GM21390 (cell line): ENCODE data around the gene SHH.

ENCODE experiments used
- ATAC-seq: cut with Tn5 transposase; IDR thresholded peaks from one replicate; pipeline ENCODE4 v1.9.1; 2021; ENCODE audit not compliant: unreplicated experiment

The SHH gene

DNA sequence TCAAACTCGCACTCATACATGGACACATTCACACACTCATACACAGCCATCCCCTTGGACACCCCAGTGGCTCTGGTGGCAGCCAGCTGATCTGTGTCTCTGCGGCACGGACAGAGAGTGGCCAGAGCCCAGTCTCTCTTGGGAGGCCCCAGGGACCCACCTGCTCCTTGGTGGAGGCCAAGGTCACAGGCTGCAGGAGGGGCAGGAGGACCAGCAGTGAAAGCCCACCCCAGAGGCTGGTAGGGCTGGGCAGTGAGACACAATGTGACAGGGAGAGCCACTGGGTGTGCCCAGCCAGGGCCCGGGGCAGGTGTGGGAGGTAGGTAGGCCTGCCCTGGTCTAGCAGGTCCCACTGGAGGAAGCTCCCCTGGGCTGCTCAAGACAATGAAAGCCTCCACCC, 18.5 kb downstream of the SHH start:
- ATAC-seq: no peak

DNA sequence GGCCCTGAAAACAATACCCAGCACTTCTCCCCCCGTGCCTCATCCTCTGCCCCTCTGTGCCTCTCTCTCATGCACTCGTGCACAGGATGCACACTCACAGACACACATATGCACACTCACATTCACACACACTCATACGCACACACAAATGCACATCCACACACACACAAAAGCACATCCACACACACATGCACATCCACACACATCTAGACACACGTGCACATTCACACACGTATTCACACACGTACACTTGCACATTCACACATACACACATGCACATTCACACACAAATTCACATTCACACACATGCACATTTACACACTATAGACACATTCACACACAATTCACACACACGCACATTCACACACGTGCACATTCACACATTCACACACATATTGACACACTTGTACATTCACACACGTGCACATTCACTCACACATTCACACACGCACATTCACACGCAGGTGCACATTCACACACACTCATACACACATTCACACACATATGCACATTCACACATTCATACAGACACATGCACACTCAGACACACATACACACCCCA, 19.2 kb downstream of the SHH start:
- no peak for ATAC-seq

DNA sequence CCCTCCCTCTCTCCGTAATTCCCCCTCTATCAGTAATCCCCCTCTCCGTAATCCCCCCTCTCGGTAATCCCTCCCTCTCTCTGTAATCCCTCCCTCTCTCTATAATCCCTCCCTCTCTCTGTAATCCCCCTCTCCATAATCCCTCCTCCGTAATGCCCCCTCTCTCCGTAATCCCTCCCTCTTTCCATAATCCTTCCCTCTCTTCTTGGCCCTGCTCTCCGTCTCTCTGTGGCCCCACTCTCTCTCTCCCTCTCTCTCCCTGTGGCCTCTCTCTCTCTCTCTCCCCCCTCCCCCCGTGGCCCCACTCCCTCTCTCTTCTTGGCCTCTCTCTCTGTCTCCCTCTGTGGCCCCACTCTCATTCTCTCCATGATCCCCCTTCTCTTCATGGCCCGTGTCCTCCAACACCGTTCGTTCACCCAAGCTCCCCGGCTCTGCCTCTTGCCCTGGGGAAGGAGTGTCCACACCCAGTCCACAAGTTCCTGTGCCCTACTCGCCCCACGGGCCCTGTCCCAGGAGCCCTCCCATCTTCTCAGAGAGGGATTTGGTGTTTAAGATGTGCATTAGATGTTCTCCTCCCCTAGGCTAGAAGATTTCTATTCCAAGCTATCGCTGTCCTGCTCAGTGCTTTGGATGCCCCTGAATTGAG, 19.8 kb downstream of the SHH start:
- no peak for ATAC-seq

DNA sequence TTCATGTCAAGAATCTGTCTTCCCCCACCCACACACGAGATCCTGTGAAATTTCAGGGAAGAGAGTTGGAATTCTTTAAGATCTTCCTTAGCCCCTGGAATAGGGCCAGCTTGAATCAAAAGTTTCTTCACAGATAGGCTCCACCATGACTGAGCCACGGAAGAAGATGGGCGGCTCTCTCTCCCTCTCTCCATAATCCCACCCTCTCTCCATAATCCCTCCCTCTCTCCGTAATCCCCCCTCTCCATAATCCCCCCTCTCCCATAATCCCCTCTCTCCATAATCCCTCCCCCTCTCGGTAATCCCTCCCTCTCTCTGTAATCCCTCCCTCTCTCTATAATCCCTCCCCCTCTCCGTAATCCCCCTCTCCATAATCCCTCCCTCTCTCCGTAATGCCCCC, 20.4 kb downstream of the SHH start:
- ATAC-seq: no peak

DNA sequence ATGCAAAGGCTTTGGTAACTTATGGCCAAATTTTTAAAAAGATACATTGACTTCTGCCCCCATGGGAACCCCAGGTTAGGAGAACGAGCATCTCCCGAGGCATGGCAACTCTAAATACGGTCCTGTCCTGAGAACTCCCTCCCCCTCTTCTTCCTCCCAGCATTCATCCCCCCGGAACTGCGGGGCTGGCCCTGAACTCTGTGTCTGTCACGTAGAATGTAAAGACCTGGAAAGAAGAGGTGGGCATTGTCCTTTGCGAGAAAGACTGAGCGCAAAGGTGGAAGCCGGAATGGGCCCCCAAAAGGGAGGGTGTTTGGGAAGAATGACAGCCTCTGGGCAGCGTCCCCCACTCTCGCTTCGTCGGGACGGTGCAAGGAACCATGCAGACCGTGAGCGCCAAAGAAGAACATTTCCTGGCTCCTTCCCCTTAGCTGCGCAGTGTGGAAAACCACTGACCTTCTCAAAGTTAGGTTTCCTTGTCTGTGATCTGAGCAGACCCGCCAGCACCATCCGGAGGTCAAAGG, 21.0 kb downstream of the SHH start:
- no peak for ATAC-seq

DNA sequence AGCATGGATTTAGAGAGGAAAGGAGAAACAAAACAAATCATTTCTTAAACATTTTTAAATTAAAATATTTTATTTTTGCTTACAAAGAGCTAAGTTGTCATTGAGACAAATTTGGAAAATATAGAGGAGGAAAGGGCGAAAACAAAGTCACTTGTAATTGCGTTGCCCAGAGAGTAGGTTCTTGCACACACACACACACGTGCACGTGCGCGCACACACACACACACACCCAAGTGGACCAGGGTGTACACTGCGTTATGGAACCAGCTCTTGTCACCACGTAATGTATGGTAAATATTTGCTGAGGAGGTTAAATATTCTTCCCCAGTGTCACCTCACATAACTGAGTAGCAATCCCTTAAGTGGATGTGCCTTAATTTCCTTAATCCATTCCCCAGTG, 21.6 kb downstream of the SHH start:
- ATAC-seq: no peak

DNA sequence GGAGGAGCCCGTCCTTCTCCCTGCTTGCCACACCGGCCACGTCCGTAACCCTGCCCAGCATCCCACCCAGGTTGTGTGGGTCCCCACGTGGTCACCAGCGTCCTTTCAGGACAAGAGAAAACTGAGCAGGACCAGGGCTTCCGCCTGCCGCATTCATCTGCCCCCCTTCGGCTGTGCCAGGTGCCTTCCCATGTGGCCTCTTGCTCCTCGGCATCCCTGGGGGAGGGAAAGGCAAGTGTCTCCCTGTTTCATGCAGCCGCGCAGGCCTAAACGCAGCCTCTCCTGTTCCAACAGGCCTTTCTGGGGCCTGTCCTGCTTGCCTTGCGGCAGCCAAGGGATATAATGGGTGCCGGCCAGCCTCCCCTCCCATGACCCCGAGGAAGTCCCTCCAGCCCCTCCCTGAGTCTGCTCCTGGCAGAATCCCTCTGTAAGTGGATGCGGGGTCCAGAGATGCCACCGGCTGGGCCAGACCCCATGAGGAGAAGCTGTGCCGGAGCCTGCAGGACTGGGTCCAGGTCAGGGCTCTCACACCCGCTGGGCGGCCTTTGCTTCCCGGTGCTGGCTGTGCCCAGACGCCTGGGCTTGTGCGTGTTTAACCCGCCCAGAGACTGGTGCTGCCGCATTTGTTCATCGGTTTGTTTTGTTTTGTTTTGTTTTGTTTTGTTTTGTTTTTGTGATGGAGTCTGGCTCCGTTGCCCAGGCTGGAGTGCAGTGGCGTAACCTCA, 23.1 kb downstream of the SHH start:
- ATAC-seq: no peak

DNA sequence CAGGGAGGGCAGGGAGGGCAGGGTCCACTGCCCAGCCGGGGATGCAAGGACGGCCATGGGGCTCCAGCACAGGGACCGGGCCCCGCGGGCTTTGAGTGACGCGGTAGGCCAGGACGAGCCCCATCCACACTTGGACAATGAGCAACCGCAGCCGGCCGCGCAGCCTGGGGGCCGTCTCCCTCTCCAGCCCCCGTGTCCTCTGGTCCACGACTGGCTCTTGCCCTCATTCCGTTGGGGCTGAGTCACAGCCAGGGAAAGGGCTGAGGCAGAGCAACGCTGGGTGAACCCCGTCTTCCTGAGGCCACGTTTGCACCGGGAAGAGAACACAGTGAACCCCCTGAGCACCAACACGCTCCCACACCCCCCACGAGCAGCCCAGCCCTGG, 23.7 kb downstream of the SHH start:
- no peak for ATAC-seq

DNA sequence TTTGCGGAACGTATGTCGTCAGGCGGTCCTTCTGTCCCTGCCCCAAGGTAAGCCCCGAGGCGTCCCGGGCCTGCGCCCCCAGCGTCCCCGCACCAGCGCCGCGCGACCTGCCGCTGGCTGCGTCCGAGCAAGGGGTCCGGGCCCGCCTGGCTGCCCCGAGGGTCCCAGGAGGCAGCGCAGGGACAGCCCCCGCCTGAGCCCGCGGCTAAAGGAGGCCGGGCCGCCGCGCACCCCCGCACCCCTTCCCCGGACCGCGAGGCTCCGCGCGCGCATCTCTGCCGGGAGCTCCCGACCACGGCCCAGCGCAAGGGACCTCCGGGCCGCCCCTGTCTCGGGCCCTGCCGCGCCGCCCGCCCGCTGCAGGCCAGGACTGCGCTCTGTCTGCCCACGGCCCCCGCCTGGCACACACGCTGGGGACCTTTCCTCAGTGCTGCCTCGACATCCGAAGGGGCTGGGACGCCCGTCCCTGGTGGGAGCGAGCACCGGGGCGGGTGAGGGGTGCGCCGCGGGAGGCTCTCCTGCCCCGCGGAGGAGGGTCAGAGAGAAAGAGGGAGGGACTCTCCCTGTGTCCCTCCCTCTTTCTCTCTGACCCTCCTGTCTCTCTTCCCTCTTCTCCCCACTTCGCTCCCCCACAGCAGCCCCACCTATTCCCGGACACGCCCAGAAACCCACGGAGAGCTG, 25.0 kb downstream of the SHH start:
- no peak for ATAC-seq

DNA sequence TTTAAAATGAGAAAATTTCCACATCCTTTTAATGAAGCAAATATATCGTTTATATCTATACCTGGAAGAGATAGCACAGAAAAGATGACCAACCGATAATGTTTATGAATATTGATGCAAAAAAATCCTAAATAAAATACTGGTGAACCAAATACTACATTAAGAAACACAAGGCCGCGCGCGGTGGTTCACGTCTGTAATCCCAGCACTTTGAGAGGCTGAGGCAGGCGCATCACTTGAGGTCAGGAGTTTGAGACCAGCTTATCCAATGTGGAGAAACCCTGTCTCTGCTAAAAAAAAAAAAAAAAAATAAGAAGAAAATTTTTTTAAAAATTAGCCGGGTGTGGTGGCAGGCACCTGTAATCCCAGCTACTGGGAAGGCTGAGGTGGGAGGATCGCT, 25.8 kb downstream of the SHH start:
- ATAC-seq: no peak

DNA sequence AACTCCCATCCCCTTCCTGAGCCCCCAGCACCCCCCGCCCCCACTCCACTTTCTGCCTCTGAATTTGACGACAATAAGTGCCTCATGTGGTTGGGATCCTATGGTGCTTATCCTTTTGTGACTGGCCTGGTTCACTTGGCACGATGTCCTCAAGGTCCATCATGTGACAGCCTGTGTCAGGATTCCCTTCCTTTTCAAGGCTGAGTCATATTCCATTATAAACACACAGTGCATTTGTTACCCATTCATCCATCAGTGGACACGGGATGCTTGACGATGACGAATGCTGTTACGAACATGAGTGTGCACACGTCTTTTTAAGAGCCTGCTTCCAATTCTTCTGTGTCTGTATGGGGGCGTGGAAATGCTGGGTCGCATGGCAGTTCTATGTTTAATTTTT, 26.7 kb downstream of the SHH start:
- no peak for ATAC-seq

DNA sequence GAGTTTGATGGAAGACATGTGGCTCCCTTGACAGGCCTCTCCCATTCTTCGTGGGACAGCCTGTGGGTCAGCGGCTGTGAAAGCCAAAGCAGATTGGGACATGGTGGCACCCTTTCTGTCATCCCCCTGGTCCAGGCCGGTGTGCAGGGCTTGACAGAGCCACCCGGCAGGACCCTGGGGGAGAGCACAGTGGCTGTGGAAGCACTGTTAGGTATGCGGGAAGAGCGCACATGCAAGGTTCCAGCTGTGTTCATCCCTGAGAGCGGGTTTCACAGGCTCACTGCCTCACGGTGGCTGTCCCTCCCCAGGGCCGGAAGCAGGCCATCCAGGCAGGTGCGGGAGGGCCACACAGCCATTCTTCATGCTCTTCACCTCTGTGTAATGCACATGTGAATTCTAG, 29.8 kb downstream of the SHH start:
- no peak for ATAC-seq

DNA sequence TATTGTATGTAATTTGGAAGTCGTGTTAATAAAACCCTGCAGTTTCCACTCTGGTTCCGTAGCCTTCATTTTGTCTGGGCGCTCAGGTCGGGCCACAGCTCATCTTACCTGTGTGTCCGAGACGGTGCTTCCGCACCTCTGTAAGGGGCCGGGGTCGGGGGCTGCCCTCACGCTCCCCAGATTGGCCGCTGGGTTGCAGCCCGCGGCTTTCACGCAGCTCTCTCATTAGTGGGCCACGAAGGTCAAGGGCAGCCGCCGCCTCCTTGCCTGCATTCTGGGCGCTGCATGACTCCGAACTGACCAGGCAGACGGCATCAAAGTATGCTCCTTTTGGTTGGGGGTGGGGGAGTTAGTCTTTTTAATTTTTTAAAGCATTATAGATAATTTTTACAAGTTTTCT, 30.8 kb downstream of the SHH start:
- no peak for ATAC-seq

DNA sequence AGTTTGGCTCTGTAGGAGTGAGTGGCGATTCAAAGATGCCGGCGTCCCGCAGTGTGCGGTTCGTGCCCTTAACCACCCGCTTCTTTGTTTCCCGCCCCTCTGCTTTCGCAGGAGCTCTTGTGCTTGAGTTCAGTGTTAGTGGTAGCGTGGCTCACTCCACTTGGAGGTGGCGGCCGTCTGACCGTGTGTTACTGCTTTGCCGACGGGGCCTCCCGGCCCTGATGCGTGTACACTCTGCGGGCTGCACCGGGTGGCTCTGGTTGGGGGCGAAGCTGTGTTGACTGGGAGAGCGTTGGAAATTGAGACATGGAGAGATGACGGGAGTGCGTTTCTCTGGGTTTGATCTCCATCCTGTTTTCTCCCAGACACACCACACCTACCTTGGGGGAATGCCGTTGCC, 31.4 kb downstream of the SHH start:
- ATAC-seq: no peak

DNA sequence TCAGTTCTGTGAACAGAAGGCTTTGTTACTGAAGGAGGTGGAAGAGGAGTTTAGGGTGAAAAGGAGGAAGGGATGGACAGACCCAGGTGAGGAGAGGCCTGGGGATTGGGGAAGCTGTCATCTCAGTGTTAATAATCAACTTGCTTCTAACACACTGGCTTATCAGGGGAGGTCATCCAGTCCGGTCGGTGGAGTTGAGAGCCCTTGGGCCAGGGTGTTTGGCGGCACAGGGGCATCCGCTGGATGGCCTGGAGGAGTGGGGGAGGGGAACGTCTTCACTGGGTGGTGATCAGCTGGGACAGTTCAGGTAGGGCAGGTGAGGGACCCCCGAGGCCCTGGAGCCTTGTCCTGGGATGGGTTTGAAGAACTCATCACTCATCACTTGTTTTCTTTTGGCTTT, 33.9 kb downstream of the SHH start:
- ATAC-seq: no peak

DNA sequence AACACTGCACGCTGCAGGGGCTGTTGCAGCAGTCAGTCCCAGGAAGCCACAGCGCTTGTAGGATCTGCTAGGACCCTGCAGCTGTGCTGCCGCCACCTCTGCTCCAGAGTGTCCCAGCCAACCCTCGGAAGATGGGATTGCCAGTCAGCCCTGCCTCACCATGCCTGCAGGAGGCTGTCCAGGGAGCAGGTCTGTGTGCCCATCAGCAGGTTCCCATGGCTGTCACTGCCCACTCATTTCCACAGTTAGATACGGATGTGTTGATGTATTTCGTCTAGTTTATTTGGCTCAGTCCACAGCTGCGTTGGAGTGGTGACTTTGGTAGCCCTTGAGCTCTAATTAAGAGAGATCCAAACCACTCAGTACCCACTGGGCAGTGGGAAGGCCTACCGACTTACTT, 35.7 kb downstream of the SHH start:
- no peak for ATAC-seq

DNA sequence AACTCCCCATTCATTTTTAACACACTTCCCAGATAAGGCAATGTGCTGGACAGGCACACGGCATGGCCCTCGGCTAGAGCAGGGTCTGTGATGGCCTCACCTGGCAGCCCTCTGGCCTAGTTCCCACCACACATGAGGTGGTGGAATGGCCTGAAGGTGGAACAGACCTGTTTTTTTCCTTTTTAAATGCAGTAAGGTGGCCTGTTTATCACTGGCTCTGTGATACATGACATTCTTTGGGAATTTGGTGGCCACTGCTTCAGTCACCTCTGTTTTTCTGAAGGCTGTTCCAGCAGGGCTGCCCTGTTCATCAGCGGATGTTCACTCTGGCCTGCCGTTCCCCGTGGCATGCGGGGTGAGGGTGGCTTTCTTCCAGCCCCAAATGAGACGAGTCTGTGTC, 36.6 kb downstream of the SHH start:
- ATAC-seq: no peak

DNA sequence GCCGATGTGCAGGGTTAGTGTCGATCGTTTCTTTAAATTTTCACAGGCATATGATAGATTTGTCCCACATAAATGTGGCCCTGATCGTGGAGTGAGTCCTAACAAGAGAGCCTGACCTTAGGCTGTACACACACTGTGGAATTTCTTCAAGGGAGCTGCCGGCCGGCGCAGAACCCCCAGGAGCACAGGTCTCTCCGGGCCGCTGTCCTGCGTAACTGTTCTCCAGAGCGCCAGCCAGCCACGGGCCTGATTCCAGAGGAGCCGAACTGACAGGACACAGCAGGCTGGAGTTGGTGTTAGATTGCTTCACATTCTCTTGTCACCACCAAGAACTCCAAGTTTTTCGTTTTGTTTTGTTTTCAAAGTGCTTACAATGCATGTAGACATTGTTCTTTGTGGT, 37.3 kb downstream of the SHH start:
- ATAC-seq: no peak

DNA sequence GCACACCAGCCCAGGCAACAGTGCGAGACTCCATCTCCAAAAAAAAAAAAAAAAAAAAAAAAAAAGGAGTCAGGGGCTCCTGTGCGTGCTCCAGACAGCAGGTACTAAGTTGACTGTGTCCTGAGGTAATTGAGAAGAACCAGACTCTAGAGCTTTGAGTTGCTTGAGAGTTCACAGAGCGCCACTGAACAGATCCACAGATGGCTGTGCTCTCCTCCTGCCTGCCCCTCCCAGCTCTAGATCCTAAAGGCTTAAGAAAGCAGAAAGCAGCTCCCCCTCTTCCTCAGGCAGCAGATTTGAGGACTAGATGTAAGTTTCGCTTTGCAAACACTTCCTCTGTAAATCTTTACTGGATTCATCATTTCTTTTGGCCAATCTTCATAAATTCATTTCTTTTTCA, 38.7 kb downstream of the SHH start:
- ATAC-seq: no peak

DNA sequence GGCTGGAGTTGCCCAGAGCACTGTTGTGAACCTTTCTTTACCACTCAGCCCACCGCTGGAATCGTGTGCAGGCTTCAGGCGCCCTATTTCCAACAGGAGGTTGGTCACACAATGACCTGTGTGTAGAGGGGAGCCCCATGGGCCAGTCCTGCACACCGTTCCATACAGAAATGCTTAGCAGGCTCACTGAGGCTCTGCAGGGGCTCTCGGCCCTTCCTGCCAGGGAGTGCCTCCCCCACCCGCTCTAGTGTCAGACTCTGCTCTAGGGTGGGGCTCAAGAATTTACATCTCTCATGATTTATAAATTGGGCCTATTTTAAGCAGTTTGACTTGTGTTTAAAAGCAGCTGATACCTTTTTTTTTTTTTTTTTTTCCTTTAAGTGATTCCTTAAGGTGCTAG, 42.0 kb downstream of the SHH start:
- ATAC-seq: no peak

DNA sequence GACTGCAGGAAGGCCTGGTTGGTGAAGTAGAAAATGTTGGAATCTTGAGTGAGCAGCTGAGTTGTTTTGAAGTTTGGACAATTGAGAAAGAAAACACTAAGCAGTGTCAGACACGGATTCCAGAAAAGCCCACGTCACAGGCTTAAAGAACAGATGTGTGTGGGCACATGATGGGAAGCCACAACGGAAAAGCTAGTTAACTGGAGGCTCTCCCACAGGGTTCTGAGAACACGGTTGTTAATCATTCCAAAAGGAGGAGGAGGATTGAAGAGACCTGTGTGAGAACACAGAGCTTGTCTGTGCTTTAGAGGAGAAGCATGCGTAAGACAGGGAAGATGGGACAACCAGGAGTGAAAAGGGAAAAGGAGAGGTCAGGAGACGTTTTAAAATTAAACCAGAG, 42.6 kb downstream of the SHH start:
- ATAC-seq: no peak
